Measurements from ENCODE around the gene TMEM131L. TPM values are rescaled to one million over a fixed set of nuclear protein-coding genes. Genes with fewer than 3 reads are reported as not detected.
"Not testable (repeated sequence)": the region's sequence is repeated elsewhere in the genome, so short reads cannot be mapped to it uniquely, and the experiment has no call there.

TMEM131L gene
- total RNA-seq, 1 experiment from 2014 or later, result 14.6 TPM

GRCh38 chr4:153450544-153450917 lies 15.6 kb upstream of the TMEM131L start:
- Histone ChIP-seq H2AFZ (ENCODE audit: low read length) (no peak overlapping the region), H3K4ac (ENCODE audit: low read depth, low read length) (no peak overlapping the region), H4K8ac (replicated peaks; ENCODE audit: insufficient read length, low read depth, low read length) (no peak overlapping the region), H4K5ac (ENCODE audit: insufficient read length, low read depth, low read length) (no peak overlapping the region), H3K18ac (ENCODE audit: insufficient read length, low read depth, low read length) (no peak overlapping the region), H3K9ac (ENCODE audit: extremely low read depth, insufficient read length, low read length) (no peak overlapping the region), H3T11ph (ENCODE audit: low read length) (no peak overlapping the region), H4K20me1 (ENCODE audit: control insufficient read depth, insufficient read depth, insufficient read length) (no peaks in the 10 kb centered on the region), H2BK12ac (ENCODE audit: insufficient read length, low read depth, low read length) (no peak overlapping the region), H3K14ac (ENCODE audit: insufficient read depth, low read length) (no peak overlapping the region), H2BK120ac (ENCODE audit: low read depth, low read length, poor library complexity, severe bottlenecking) (no peak overlapping the region), H3K9me3 (ENCODE audit: control insufficient read depth, low read depth, low read length) (no peaks in the 10 kb centered on the region), H3K23ac (ENCODE audit: insufficient read length, low read depth, low read length) (peak overlapping the region; percentile 29), H2AK5ac (ENCODE audit: insufficient read length, low read length) (no peak overlapping the region), H4K91ac (ENCODE audit: insufficient read length, low read depth, low read length) (no peak overlapping the region), H3K27ac (ENCODE audit: insufficient read length, low read depth, low read length) (no peak overlapping the region), H3K27me3 (ENCODE audit: insufficient read depth, low read length) (no peaks in the 10 kb centered on the region), H3K56ac (ENCODE audit: insufficient read length, low read depth, low read length) (no peak overlapping the region), H2BK20ac (ENCODE audit: low read depth, low read length, poor library complexity, severe bottlenecking) (no peak overlapping the region), H3K4me2 (ENCODE audit: insufficient read depth, insufficient read length, low read length) (no peak overlapping the region), H2BK5ac (ENCODE audit: insufficient read length, low read length) (no peak overlapping the region), H3K4me1 (ENCODE audit: insufficient read depth, low read length) (no peaks in the 10 kb centered on the region), H2BK15ac (ENCODE audit: low read depth, low read length) (no peak overlapping the region), H3K23me2 (ENCODE audit: insufficient read length, low read depth, low read length, poor library complexity, severe bottlenecking) (no peaks in the 10 kb centered on the region), H3K79me1 (ENCODE audit: insufficient read depth, low read depth, low read length, poor library complexity, severe bottlenecking) (no peaks in the 10 kb centered on the region), H3K79me2 (ENCODE audit: insufficient read depth, low read length) (no peaks in the 10 kb centered on the region)
- H3K27ac Mint-ChIP-seq, result no peak overlapping the region
- H3K4me3 Mint-ChIP-seq, result no peak overlapping the region
- no peaks in the 10 kb centered on the region for H3K36me3 Mint-ChIP-seq (ENCODE audit: insufficient read depth in 1 of 3, low read depth in 3 of 3)
- no CpG with 5 or more reads among the region's 5 CpGs for WGBS (ENCODE audit: extremely low coverage, insufficient read length, low lambda C conversion rate)
- no peak for DNase-seq
- TF ChIP-seq CTCF (conservative IDR thresholded peaks at IDR 0.05), result no peak
- H3K9me3 Mint-ChIP-seq, result no peaks in the 10 kb centered on the region
- H3K27me3 Mint-ChIP-seq (ENCODE audit: low read depth), result no peaks in the 10 kb centered on the region
- H3K4me1 Mint-ChIP-seq, result peaks cover 16 to 18% of the 10 kb centered on the region in 2 experiments

- not testable (repeated sequence) for H3K4me1 ChIP-seq (ENCODE audit: insufficient read depth, low read length); H3K36me3 Mint-ChIP-seq (ENCODE audit: insufficient read depth in 1 of 3, low read depth in 3 of 3); H4K8ac ChIP-seq (replicated peaks; ENCODE audit: insufficient read length, low read depth, low read length); H3K4me3 Mint-ChIP-seq; H3K27ac ChIP-seq (ENCODE audit: insufficient read length, low read depth, low read length); H3K4ac ChIP-seq (ENCODE audit: low read depth, low read length); H2BK120ac ChIP-seq (ENCODE audit: low read depth, low read length, poor library complexity, severe bottlenecking); H2BK15ac ChIP-seq (ENCODE audit: low read depth, low read length); H3K9ac ChIP-seq (ENCODE audit: extremely low read depth, insufficient read length, low read length); H3K23ac ChIP-seq (ENCODE audit: insufficient read length, low read depth, low read length); H2BK12ac ChIP-seq (ENCODE audit: insufficient read length, low read depth, low read length); H3K27me3 Mint-ChIP-seq (ENCODE audit: low read depth); H3K14ac ChIP-seq (ENCODE audit: insufficient read depth, low read length); H3K56ac ChIP-seq (ENCODE audit: insufficient read length, low read depth, low read length); H3K9me3 Mint-ChIP-seq; H4K5ac ChIP-seq (ENCODE audit: insufficient read length, low read depth, low read length); H4K91ac ChIP-seq (ENCODE audit: insufficient read length, low read depth, low read length); H3K23me2 ChIP-seq (ENCODE audit: insufficient read length, low read depth, low read length, poor library complexity, severe bottlenecking); H3K9me3 ChIP-seq (ENCODE audit: control insufficient read depth, low read depth, low read length); H3K27me3 ChIP-seq (ENCODE audit: insufficient read depth, low read length); H4K20me1 ChIP-seq (ENCODE audit: control insufficient read depth, insufficient read depth, insufficient read length); H2BK5ac ChIP-seq (ENCODE audit: insufficient read length, low read length); H3K18ac ChIP-seq (ENCODE audit: insufficient read length, low read depth, low read length); H3T11ph ChIP-seq (ENCODE audit: low read length); H2AFZ ChIP-seq (ENCODE audit: low read length); H2AK5ac ChIP-seq (ENCODE audit: insufficient read length, low read length); H3K79me1 ChIP-seq (ENCODE audit: insufficient read depth, low read depth, low read length, poor library complexity, severe bottlenecking); H3K79me2 ChIP-seq (ENCODE audit: insufficient read depth, low read length); H2BK20ac ChIP-seq (ENCODE audit: low read depth, low read length, poor library complexity, severe bottlenecking); DNase-seq; H3K27ac Mint-ChIP-seq; H3K4me2 ChIP-seq (ENCODE audit: insufficient read depth, insufficient read length, low read length)
- peaks cover 16 to 18% of the 10 kb centered on the region in 2 experiments for H3K4me1 Mint-ChIP-seq
- no CpG with 5 or more reads among the region's 13 CpGs for WGBS (ENCODE audit: extremely low coverage, insufficient read length, low lambda C conversion rate)
Measured at GRCh38 chr4:153451145-153451544, 15.0 kb upstream of the TMEM131L start.

Data from H9 (cell line).